ENCODE measurements around the gene SVOP.

- TF ChIP-seq CTCF (conservative IDR thresholded peaks at IDR 0.05; ENCODE audit: low read length), result no peak
- no peak for TF ChIP-seq EZH2phosphoT487 (IDR thresholded peaks at IDR 0.05; ENCODE audit: borderline replicate concordance)
Observed at GRCh38 chr12:108911915-108912314, 109.0 kb downstream of the SVOP start.
